DND-41 (cell line): ENCODE results near the gene CATSPERD.

Source experiments
- ATAC-seq: fragments of 200-7000 bp; cut with Tn5 transposase; 3 replicates; pipeline ENCODE4 v1.9.1; 2021; ENCODE audit warnings: low read depth; ENCODE audit not compliant: insufficient read depth
- DNase-seq: peaks from one replicate; pipeline ENCODE4 v3.0.0-alpha.2; 2020
- H2AFZ ChIP-seq: 2 replicates; pipeline ENCODE4 v1.6.0; 2012; ENCODE audit warnings: low read depth, low read length
- H3K27ac ChIP-seq: 2 replicates; pipeline ENCODE4 v1.5.1; 2012; ENCODE audit warnings: low read length, inconsistent platforms
- H3K27me3 ChIP-seq: fragments of 200-600 bp; sonication (generic); 2 replicates; pipeline ENCODE4 v1.6.0; 2012; ENCODE audit warnings: low read length, mild to moderate bottlenecking, inconsistent platforms; ENCODE audit not compliant: insufficient read depth, poor library complexity
- H3K36me3 ChIP-seq: 2 replicates; pipeline ENCODE4 v1.5.1; 2012; ENCODE audit warnings: low read length, inconsistent platforms; ENCODE audit not compliant: insufficient read depth
- H3K4me1 ChIP-seq: 2 replicates; pipeline ENCODE4 v1.5.1; 2012; ENCODE audit warnings: mild to moderate bottlenecking, low read length; ENCODE audit not compliant: insufficient read depth
- H3K4me2 ChIP-seq: 2 replicates; pipeline ENCODE4 v1.6.0; 2012; ENCODE audit warnings: mild to moderate bottlenecking, moderate library complexity, low read length, inconsistent platforms; ENCODE audit not compliant: insufficient read depth
- H3K4me3 ChIP-seq, 2 experiments: fragments of 200-600 bp in 1 of 2; shearing (Covaris generic) in 1 of 2; 2 replicates each; pipeline ENCODE4 v1.5.1; 2012 to 2016; ENCODE audit warnings: inconsistent platforms in 2 of 2, low read length in 2 of 2, mild to moderate bottlenecking in 2 of 2, low read depth in 1 of 2, moderate library complexity in 1 of 2
- H3K79me2 ChIP-seq: 2 replicates; pipeline ENCODE4 v1.6.0; 2012; ENCODE audit warnings: low read length, inconsistent platforms; ENCODE audit not compliant: insufficient read depth
- H3K9ac ChIP-seq: 2 replicates; pipeline ENCODE4 v1.6.0; 2012; ENCODE audit warnings: low read depth, mild to moderate bottlenecking, inconsistent platforms, low read length, moderate library complexity
- H3K9me3 ChIP-seq: 2 replicates; pipeline ENCODE4 v1.5.1; 2012; ENCODE audit warnings: low read length, moderate library complexity, mild to moderate bottlenecking, inconsistent platforms; ENCODE audit not compliant: insufficient read depth, severe bottlenecking
- H4K20me1 ChIP-seq: 2 replicates; pipeline ENCODE4 v1.6.0; 2012; ENCODE audit warnings: low read length; ENCODE audit not compliant: insufficient read depth
- CTCF ChIP-seq: IDR thresholded peaks from 2 replicates; pipeline ENCODE4 v1.5.1; 2012; ENCODE audit warnings: borderline replicate concordance, low read length, moderate library complexity, mild to moderate bottlenecking; ENCODE audit not compliant: poor library complexity, severe bottlenecking; ENCODE audit errors: extremely low read depth
- EZH2 ChIP-seq: IDR thresholded peaks from 3 replicates; pipeline ENCODE4 v1.6.1; 2012; ENCODE audit warnings: borderline replicate concordance, low read depth, mild to moderate bottlenecking, moderate library complexity, low read length, inconsistent platforms; ENCODE audit not compliant: severe bottlenecking

Gene CATSPERD

DNA sequence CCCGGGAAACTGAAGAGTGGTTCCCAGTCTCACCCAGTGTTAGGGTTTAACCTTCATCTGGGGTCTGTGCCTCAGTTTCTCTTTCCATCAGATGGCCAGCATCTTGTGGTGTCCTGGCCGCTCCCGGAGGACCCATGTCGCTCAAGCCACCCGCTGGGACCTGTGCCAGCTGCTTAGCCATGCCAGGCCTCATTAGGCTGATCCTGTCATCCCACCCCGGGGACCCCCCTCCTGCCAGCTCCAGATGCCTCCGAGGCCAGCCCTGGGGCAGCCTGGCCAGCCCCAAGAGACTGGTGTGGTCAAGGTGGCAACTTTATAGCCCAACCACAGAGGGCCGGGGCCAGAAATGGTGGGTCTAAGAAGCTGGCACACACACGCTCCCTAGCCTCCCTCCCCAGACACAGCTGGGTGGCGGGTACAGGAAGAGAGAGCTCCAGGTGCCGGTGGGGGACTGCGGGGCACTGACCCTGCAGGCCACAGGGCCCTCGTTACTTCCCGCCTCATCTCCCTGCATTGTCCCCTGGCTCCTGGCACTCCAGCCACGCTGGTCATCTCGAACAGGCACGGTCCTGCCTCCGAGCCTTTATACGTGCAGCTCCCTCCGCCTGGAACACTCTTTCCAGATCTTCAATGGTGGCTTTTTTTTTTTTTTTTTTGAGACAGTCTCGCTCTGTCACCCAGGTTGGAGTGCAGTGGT lies 87.8 kb downstream of the CATSPERD start:
- H3K4me3 ChIP-seq: no peak overlapping the region
- no peaks in the 10 kb centered on the region for H3K9me3 ChIP-seq
- no peaks in the 10 kb centered on the region; the same call in 1 of the 2 replicates for H4K20me1 ChIP-seq
- H3K79me2 ChIP-seq: no peaks in the 10 kb centered on the region
- no peak for DNase-seq
- no peaks in the 10 kb centered on the region for H3K36me3 ChIP-seq
- peaks cover 5% of the 10 kb centered on the region for H3K27me3 ChIP-seq
- peaks cover 15% of the 10 kb centered on the region for H3K4me1 ChIP-seq
- TF ChIP-seq CTCF (no peak), EZH2 (no peak)
- no peak for ATAC-seq
- H3K9ac ChIP-seq: no peak overlapping the region
- no peak overlapping the region for H3K4me2 ChIP-seq
- H2AFZ ChIP-seq: no peak overlapping the region
- no peak overlapping the region for H3K27ac ChIP-seq

DNA sequence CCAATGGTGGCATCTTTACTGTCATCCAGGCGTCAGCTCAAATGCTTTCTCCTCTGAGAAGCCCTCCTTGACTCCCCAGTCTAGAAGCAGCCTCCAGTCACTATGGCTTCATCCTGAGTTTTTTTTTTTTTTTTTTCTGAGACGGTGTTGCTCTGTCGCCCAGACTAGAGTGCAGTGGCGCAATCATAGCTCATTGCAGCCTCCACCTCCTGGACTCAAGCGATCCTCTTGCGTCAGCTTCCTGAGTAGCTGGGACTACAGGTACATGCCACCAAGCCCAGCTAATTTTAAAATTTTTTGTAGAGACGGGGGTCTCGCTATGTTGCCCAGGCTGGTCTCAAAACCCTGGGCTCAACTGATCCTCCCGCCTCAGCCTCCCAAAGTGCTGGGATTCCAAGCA lies 88.6 kb downstream of the CATSPERD start:
- H3K27ac ChIP-seq: no peak overlapping the region
- H4K20me1 ChIP-seq: no peaks in the 10 kb centered on the region; the same call in 1 of the 2 replicates
- H3K9ac ChIP-seq: no peak overlapping the region
- H3K79me2 ChIP-seq: no peaks in the 10 kb centered on the region
- DNase-seq: no peak
- no peak overlapping the region for H2AFZ ChIP-seq
- TF ChIP-seq EZH2 (no peak), CTCF (no peak)
- no peaks in the 10 kb centered on the region for H3K36me3 ChIP-seq
- H3K9me3 ChIP-seq: no peaks in the 10 kb centered on the region
- peaks cover 5% of the 10 kb centered on the region for H3K27me3 ChIP-seq
- no peak overlapping the region for H3K4me2 ChIP-seq
- ATAC-seq: no peak
- H3K4me3 ChIP-seq: no peak overlapping the region
- H3K4me1 ChIP-seq: peaks cover 7% of the 10 kb centered on the region

GRCh38 chr19:5809469-5809868 lies 89.0 kb downstream of the CATSPERD start:
- Histone ChIP-seq H3K79me2 (no peaks in the 10 kb centered on the region), H3K27ac (no peak overlapping the region), H3K27me3 (peaks cover 2% of the 10 kb centered on the region), H3K9ac (no peak overlapping the region), H3K4me1 (peaks cover 3% of the 10 kb centered on the region), H3K4me2 (no peak overlapping the region), H3K4me3 (no peak overlapping the region), H4K20me1 (no peaks in the 10 kb centered on the region; the same call in 1 of the 2 replicates), H3K9me3 (no peaks in the 10 kb centered on the region), H3K36me3 (no peaks in the 10 kb centered on the region), H2AFZ (no peak overlapping the region)
- ATAC-seq (no peak), DNase-seq (no peak)
- TF ChIP-seq CTCF (no peak), EZH2 (no peak)
